ENCODE measurements around the gene PANX3. TPM values are rescaled to one million over a fixed set of nuclear protein-coding genes. Genes with fewer than 3 reads are reported as not detected.

Gene PANX3
- total RNA-seq, 1 donor from 2014 or later, result not detected

DNA sequence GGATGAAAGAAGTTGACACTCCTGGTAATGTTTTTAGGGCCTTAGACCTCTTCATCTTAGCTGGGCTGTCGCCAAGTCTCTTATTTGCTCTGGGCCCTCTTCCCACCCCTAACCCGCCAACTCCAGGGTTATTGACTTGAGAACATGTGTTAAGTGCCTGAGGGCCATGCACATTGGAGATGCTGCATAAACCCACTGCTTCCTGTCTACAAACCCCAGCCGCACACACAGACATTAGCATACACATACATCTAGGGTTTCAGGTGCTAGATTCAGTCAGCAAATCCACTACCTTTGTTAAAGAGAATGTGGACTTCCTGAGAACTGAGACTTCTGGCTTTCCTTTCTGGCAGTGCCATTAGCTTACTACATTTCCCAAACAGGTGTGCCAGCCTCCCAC lies 817 bp downstream of the PANX3 start:
- no peak for FAIRE-seq
- no peak for DNase-seq (ENCODE audit: low spot score in 2 of 2)

DNA sequence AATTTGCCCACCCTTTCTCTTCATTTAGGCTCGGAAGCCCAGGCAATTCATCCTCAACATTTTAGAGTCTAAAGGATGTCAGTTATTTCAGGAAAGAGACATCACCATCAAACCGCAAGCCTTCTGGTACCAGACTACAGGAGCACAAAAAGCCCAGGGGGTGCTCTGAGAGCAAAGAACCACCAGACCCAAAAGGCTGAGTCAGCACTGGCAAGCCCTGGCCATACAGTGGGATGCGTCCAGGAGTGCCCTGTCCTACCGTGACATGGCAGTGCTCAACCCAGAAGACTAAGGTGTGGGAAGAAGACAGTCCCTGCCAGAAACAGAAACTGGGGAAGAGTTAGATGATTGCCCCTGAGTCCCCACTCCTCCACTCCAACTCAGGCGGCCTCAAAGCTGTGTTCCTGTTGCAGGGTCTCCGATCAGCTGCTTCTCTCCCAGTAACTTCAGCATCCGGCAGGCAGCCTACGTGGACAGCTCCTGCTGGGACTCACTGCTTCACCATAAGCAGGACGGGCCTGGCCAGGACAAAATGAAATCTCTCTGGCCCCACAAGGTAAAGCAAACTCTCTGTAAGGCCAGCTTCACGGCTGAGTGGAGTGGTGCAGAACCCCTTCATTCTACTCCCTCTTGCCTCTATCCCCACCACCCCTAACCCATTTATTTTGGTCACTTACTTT lies 1.5 kb downstream of the PANX3 start:
- DNase-seq (ENCODE audit: low spot score in 2 of 2), result no peak
- FAIRE-seq, result no peak

DNA sequence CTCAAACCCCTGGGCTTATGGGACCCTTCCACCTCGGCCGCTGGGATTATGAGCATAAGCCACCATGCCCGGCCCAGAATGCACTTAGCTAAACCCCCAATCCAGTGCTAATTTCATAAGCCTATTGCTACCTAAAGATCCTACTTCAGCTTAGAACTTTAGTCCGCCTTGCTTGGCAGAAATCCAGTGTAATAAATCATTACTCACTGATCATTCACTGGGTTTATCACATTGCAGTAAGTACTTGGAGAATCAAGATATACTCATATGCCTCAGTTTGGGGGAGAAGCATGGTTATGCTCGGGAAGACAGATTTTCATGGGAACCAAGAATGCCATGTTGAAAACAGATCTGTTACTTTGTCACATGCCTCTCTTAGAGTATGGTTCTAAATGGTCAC lies 7.6 kb downstream of the PANX3 start:
- FAIRE-seq, result no peak
- no peak for DNase-seq (ENCODE audit: low spot score in 2 of 2)

DNA sequence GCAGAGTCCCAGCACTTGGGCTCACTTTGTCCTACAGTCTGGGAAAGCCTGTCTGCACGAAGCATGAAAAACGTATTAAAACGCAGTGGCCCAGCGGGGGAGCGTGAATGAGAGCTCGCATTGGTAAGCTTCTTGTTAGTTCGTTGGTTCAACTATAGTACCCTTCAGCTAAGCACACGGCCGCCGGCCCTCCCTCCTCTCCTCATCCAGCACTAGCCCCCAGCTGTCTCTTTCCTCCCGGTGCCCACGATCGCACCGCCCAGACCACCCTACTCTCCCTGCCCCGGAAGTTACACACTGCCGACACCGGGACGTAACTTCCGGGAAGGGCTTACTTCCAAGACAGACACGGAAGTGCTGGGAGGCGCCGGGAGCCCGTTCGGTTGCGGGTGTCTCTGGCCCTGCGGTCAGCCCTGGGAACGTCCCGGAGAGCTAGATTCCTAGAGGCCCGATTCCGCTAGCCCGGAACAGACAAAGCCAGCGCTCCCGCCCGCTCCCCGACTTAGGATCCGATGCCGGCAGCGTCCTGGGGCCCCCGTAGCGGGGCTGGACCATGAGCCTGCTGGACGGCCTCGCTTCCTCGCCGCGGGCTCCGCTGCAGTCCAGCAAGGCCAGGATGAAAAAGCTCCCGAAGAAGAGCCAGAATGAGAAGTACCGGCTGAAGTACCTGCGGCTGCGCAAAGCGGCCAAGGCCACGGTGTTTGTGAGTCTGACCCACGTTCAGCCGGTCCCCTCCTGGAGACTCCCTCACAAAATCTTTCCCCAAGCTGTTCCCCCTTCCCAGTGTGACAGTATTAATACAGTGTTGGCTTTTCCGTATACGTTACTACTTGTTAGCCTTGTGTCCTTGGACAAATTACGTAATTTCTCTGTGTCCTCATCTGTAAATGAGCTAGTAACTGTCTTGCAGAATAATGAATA lies 11.6 kb downstream of the PANX3 start, which contains the start of gene TBRG1:
TBRG1 (plus strand) TSS at position 334 of the 921 bp plus-strand sequence; CDS start at position 554, 220 bp downstream.
- no peak for FAIRE-seq
- DNase-seq (ENCODE audit: low spot score in 2 of 2), result peak; percentile 77 to 93

GRCh38 chr11:124623861-124624525 lies 12.8 kb downstream of the PANX3 start:
- DNase-seq (ENCODE audit: low spot score in 2 of 2) (no peak), FAIRE-seq (peak; percentile 28)

- DNase-seq (ENCODE audit: low spot score in 2 of 2) (no peak), FAIRE-seq (no peak)
Observed at GRCh38 chr11:124625504-124626168, 14.4 kb downstream of the PANX3 start.

GRCh38 chr11:124627546-124627945 lies 16.3 kb downstream of the PANX3 start:
- FAIRE-seq (no peak), DNase-seq (ENCODE audit: low spot score in 2 of 2) (no peak)

GRCh38 chr11:124629961-124630360 lies 18.7 kb downstream of the PANX3 start:
- DNase-seq (ENCODE audit: low spot score in 2 of 2) (no peak), FAIRE-seq (no peak)

- DNase-seq (ENCODE audit: low spot score in 2 of 2), result no peak
- FAIRE-seq, result no peak
Observed at GRCh38 chr11:124633355-124633754, 22.1 kb downstream of the PANX3 start.

DNA sequence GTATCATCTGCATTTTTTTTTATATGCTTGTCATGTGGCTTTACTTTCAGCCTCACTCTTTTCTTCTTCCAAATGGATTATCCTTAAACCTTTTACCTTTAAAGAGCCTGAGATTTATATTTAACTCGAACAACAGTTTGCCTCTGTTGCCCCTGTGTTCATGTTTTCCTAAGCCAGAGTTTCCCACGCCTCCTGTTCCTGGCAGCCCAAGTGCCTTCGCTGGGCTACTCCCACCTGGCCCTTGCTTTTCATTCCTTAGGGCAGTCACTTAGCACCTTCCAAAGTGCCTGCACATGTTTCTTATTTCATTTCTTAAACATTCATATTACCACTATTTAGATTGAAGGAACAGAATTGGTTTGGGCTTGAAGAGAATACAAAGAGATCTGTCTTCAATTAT lies 24.7 kb downstream of the PANX3 start:
- DNase-seq (ENCODE audit: low spot score in 2 of 2) (no peak), FAIRE-seq (no peak)

DNA sequence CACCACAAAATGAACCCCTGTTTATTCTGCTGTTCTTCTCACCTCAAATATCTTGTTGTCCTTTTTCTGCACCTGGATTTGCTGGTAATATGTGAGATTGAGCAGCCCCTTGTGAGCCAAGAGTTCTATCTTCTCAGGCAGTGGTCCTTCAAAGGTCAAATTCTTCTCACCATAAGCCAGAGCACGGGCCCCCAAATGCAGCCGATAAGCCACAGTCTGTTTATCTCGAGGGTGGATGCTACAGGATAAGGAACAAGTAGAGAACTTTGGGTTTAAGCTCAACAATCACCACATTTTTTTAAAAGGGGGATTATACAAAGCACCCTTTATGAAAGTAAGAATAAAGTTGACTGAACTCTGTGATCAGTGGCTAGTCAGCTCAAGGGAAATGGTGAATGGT lies 27.3 kb downstream of the PANX3 start:
- FAIRE-seq (no peak), DNase-seq (ENCODE audit: low spot score in 2 of 2) (no peak)

GRCh38 chr11:124639186-124639585 lies 28.0 kb downstream of the PANX3 start:
- no peak for DNase-seq (ENCODE audit: low spot score in 2 of 2)
- FAIRE-seq, result no peak

DNA sequence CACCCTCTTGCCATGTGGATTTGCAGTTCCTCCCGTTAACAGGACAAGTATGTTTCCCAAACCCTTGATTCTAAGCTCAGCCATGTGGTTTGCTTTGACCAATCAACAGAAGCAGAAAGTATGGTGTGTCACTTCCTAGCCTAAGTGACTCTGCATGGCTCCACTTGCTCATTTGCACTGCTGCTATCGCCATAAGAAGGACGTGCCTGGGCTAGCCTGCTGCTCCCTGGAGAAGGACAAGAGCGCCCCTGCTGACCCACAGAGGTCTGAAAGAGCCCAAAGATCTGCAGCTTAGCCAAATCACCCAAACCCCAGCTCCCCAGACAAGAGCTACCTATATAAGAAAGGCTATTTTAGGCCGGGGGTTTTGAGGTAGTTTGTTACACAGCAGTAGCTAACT lies 29.4 kb downstream of the PANX3 start:
- DNase-seq (ENCODE audit: low spot score in 2 of 2) (no peak), FAIRE-seq (no peak)

- DNase-seq (ENCODE audit: low spot score in 2 of 2) (no peak), FAIRE-seq (no peak)
Observed at GRCh38 chr11:124642628-124643027, 31.4 kb downstream of the PANX3 start.

- FAIRE-seq, result no peak
- DNase-seq (ENCODE audit: low spot score in 2 of 2), result no peak
Observed at GRCh38 chr11:124643042-124643604, 31.9 kb downstream of the PANX3 start.

- FAIRE-seq (no peak), DNase-seq (ENCODE audit: low spot score in 2 of 2) (no peak)
Observed at GRCh38 chr11:124643605-124644425, 32.6 kb downstream of the PANX3 start.

GRCh38 chr11:124644426-124645280 lies 33.4 kb downstream of the PANX3 start:
- no peak for FAIRE-seq
- DNase-seq (ENCODE audit: low spot score in 2 of 2), result peak; percentile 24 to 45

DNA sequence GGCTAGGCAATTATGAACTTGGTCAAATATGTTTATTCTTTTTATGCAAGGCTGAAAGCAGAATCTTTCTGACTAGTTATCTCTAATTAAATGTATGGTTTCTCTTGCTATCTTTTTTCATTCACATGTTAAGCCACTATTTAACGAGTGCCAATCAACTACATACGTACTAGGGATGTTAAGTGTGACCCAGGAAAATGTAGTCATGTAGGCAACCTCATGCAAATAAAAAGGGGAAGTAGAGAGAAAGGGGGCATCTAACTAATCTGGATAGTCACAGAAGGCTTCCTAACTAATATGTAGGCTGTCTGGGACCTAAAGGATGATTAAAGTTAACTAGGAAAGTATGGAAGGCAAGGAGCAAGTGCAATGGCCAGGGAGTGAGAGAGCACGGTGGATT lies 34.9 kb downstream of the PANX3 start:
- DNase-seq (ENCODE audit: low spot score in 2 of 2) (no peak), FAIRE-seq (no peak)

All from frontal cortex (tissue), 4 donors.